Activated CD4-positive, alpha-beta T cell treated with anti-CD3 and anti-CD28 coated beads, Interleukin-2, amount 50 U/mL, for 48 hours (primary cell): ENCODE results near the gene CKAP5.
"Not testable (repeated sequence)": the region's sequence is repeated elsewhere in the genome, so short reads cannot be mapped to it uniquely, and the experiment has no call there.

Experiments
- DNase-seq, 2 experiments: peaks; one replicate each; pipeline ENCODE4 v3.0.0-alpha.2; 2020

The CKAP5 gene

GRCh38 chr11:46724088-46724487 lies 122.0 kb downstream of the CKAP5 start:
- no peak for DNase-seq

- no peak for DNase-seq
Measured at GRCh38 chr11:46723359-46723680, 122.8 kb downstream of the CKAP5 start.

DNA sequence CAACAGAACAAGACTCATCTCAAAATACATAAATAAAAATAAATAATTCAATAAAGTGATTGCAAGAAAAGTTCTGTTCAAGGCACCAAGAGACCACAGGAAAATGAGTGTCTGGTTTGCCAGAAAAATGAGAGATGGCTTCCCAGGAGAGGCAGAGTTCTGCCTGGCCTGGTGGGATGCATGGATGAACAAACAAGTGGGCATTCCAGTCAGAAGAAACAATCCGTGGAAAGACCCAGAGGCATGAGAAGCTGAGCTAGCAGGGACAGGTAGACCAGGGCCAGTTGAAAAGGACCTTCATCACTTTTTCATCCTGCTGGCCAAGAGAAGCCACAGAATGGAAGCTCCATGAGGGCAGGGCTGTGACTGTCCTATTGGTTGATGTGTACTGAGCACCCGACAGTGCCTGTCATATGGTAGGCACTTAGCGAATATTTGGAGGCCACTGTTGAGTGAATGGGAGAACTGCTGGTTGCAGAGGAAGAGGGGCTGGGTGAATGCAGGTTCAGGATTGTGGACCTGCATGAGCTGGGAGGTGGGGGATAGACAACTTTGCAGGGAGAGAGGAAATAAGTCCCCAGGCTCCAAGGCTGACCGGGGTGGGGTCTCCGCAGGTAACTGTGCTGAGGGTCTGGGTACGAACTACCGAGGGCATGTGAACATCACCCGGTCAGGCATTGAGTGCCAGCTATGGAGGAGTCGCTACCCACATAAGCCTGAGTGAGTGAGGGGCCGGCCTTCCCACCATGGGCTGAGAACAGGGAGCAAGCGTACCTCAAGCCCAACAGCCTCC lies 123.3 kb downstream of the CKAP5 start:
- DNase-seq = no peak

DNA sequence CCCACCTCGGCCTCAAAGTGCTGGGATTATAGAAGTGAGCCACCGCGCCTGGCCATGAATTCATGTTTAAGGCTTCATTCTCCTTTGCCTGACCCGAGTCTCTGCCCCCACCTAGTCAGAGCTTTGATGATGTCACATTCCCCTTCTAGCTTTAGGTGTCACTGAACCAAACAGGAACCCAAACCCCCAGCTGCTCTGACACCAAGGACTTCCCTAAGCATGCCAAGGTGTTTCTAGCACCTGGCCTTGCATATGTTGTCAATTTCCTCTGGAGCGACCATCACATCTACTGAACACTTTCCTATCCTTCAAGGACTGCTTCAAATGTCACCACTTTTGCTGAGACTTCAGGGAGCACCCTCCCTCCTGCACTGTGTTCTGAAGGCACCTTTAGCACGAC lies 124.8 kb downstream of the CKAP5 start:
- DNase-seq = no peak

- no peak for DNase-seq
Measured at GRCh38 chr11:46719543-46720218, 126.4 kb downstream of the CKAP5 start.

- DNase-seq = no peak
Measured at GRCh38 chr11:46719048-46719542, 127.0 kb downstream of the CKAP5 start, which contains the start of gene F2. F2 (plus strand) TSS chr11:46719213; CDS start chr11:46719236, 23 bp downstream.

GRCh38 chr11:46718155-46719019 lies 127.7 kb downstream of the CKAP5 start:
- DNase-seq = no peak

DNA sequence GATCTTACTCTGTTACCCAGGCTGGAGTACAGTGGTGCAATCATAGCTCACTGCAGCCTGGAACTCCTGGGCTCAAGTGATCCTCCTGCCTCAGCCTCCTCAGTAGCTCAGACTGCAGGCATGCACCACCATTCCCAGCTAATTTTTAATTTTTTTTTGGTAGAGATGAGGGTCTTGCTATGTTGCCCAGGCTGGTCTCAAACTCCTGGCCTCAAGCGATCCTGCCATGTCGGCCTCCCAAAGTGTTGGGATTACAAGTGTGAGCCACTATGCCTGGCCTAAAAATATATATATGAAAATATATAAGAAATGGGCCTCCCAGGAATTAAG lies 128.3 kb downstream of the CKAP5 start:
- DNase-seq = not testable (repeated sequence)

DNA sequence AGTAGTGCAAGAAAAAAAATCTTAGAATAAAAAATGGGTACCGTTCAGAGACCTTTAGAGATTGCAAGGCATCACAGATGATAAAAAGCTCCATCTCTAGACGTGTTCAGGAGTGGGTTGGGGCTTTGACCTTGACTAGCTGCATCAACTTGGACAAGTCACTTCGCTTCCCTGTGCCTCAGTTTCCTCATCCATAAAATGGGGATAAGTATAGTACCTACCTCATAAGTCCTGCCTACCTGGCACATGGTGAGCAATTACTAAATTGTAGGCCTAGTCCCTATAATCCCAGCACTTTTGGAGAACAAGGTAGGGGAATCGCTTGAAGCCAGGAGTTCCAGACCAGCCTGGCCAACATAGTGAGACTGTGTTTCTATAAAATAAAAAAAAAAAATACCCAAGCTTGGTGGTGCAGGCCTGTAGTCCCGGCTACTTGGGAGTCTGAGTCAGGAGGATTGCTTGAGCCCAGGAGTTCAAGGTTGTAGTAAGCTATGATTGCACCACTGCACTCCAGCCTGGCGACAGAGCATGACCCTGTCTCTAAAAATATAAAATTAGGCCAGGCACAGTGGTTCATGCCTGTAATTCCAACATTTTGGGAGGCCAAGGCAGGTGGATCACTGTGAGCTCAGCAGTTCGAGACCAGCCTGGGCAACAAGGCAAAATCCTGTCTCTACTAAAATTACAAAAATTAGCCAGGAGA lies 133.1 kb downstream of the CKAP5 start:
- no peak for DNase-seq

DNA sequence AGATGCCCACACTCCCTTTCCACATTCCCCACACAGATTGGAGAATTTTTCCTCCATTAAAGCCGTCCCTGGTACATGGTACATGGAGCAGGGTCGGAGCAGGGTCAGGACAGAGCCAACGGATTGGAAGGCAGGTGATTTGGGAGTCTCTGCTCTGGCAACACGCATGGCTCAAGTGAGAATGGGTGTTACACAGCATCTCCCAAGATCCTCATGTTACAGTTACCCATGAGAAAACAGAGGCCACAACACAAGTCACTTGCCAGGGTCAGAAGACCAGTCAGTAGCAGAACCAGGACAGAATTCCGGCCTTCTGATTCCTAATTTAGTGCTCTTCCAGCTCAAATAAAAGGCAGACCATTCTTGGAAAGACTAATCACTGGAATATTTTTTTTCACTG lies 134.8 kb downstream of the CKAP5 start:
- no peak for DNase-seq

GRCh38 chr11:46710821-46711269 lies 135.2 kb downstream of the CKAP5 start:
- no peak for DNase-seq

- DNase-seq = not testable (repeated sequence)
Measured at GRCh38 chr11:46709351-46709750, 136.7 kb downstream of the CKAP5 start.

DNA sequence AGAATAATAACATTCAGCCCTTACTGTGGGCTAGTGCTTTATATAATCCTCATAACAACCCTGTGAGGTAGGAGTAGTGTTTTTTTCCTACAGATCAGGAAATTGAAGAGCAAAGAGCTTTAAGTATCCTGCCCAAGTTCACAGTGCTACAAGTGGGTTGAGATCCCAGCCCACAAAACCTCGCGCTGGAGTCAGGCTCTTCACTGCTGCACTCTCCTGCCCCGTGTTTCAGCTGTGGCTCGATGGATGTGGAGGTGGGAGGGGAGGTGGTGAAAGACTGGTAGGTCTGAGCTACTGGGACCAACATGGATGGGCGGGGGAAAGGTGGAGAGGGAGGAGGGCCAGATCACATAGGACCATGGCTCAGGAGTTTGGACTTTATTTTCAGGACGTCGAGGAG lies 139.2 kb downstream of the CKAP5 start:
- no peak for DNase-seq

- no peak for DNase-seq
Measured at GRCh38 chr11:46705070-46705688, 140.9 kb downstream of the CKAP5 start.

DNA sequence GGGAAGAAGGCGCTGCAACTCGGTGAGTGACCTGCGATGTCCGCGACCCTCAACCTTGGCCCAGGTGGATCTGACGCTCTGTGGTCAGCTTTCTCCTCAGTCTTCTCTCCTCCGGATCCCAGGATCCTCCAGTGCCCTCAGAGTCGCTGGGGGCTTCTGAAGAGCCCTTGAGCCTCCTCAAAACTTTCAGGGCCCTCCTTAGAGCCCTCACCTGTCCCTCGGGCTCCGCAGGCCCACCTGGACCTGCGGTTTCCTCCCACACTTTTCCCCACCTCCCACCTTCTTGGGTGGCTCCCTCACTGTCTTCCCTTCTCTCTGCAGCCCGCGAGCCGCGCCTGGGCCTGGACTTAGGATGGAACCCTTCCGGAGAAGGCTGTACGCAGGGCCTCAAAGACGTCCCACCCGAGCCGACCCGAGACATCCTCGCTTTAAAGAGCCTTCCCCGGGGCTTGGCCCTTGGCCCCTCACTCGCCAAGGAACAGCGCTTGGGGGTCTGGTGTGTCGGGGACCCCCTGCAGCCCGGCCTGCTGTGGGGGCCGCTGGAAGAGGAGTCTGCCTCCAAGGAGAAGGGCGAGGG lies 144.9 kb downstream of the CKAP5 start:
- peak in 1 of 2 experiments; percentile 15 for DNase-seq

DNA sequence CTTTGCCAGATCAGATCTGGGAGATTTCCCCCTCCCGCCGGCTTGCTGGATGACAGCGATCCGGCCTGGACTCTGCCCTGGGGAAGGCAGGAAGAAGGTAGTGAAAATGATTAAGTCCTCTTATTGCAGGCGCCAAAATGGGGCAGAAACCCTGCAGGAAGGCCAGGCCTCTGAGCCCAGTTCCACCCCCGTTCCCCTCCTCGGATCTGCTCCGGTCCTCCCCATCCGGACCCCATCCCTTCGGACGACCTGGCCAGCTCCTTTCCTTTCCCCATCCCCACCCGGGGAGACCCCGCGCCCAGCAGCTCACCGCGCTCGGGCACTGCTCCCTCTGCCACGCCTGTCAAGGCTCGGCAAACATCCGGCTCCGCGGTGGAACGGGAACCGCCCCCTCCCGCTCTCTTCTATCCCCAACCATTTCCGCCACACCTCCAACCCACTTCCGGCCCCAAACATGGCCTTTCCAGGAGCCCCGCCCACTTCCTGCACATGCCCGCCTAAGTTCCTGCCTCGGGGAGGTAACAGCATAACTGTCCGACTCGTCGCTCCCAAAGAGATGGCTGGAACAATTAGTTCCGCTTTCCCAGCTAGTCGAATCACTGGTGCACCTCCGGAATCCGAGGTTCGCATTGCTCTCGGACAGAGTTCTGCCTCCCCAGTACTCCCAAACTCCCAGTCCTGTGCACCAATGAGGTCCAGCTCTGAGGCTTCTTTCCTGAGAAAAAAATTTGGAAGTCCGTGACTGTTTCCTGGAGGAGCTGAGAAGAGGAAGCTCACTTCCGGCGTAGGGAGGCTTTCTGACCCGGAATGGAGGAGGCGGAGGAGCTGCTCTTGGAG lies 145.6 kb downstream of the CKAP5 start, which contains the start of the genes ARHGAP1 and ZNF408:
Gene ARHGAP1, minus strand, starts transcription at position 379 of the 837 bp plus-strand sequence. CDS start 4,512 bp downstream, outside the sequence.
Gene ZNF408, plus strand, starts transcription at position 791 of the 837 bp plus-strand sequence. Its CDS starts 17 bp downstream, at position 808.
- peak; percentile 99 to 100 for DNase-seq

- DNase-seq = no peak
Measured at GRCh38 chr11:46698597-46698996, 147.5 kb downstream of the CKAP5 start.

DNA sequence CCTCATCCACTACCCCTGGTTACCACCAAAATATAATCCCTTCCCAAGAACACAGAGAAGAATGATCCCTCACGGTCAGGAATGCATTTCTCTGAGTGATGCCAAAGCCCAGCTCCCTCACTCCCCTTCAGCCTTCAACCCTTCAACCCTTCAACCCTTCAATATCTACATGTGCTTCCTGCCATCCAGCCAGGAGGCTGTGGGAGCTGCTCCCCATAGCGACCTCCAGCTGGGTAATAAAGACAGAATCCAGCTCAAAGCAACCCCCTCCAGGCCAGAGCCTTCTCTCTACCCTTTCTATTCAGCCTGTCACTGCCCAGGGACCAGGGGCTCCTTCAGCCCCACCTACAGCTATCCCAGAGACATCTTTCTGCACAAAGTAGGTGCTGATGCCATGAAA lies 148.4 kb downstream of the CKAP5 start:
- DNase-seq = no peak

DNA sequence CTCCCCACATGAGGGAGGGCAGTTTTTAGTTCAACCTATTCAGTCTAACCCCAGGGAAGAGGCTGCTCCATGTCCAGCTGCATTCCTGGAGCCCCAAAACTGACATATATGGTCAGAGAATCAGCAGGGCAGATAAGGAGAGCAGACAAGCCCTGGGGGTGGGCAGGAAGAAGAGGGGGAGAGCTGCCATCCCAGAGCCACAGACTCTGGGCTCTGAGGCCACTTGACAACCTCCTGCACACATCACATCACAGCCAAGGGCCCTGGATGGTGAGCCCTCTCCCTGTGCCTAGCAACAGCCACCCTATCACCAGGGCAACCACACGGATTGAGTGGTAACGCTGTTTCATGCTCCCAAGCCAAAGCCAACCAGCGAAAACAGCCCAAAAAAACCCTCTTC lies 148.8 kb downstream of the CKAP5 start:
- DNase-seq = no peak

- no peak for DNase-seq
Measured at GRCh38 chr11:46696212-46696558, 149.9 kb downstream of the CKAP5 start.
